HEK293T (cell line): ENCODE results near the gene SDHC.

Experiments used
- BHLHE40 ChIP-seq: fragments of 450-650 bp; IDR thresholded peaks from 2 replicates; pipeline ENCODE4 v1.6.1; 2016; ENCODE audit warnings: mild to moderate bottlenecking, moderate library complexity, borderline replicate concordance
- TARDBP ChIP-seq: fragments of 450-650 bp; IDR thresholded peaks from 2 replicates; pipeline ENCODE4 v1.6.1; 2016
- ZNF384 ChIP-seq: fragments of 450-650 bp; IDR thresholded peaks from 2 replicates; pipeline ENCODE4 v1.6.1; 2016

- no peak for TF ChIP-seq BHLHE40
- no peak for TF ChIP-seq TARDBP
- no peak for TF ChIP-seq ZNF384
Observed at GRCh38 chr1:161342177-161342576, 28.0 kb downstream of the SDHC start.
